Measurements from ENCODE around the gene CACFD1. TPM values are rescaled to one million over a fixed set of nuclear protein-coding genes. Genes with fewer than 3 reads are reported as not detected.
A peak's percentile ranks its signal among the peaks of the same experiment; 100 is the strongest.

CACFD1 gene
- polyA plus RNA-seq, 3 donors: 36.5 to 41.9 (median 38.4) TPM

DNA sequence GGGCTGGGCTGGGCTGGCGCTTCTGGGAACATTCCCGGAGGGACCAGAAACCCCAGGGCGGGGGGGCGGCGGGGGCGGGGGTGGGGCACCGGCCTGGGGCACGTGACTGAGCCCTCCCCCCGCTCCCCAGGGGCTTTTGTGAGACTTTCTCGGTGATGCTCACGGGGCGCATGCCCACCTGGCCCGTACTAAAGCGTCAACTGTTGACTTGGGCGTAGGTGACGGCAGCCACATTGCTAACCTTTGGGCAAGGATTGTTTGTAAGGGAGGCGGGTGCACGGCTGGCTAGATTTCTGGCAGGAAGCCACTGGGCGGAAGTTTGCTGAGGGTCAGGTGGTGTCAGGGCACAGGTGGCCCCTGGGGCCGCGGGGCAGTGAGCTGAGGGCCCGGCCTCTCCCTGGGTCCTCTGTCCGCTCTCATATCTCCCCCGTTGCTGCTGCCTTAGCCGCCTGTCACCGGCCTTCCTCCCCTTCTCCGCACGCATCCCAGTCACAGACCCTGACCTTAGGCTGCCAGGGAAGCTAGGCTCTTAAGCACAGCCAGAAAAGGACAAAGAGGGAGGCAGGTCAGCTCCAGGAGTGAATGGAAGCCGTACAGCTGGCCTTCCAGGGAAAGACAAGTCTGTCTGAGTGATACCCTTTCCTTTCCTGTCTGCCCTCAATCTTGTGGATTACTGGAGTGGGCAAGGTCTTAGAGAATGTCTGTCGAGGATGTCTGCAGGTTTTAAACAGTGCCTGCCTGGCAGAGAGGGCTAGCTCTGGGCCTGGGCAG is 812 bp downstream of the CACFD1 start:
- peak; percentile 40 for DNase-seq

DNA sequence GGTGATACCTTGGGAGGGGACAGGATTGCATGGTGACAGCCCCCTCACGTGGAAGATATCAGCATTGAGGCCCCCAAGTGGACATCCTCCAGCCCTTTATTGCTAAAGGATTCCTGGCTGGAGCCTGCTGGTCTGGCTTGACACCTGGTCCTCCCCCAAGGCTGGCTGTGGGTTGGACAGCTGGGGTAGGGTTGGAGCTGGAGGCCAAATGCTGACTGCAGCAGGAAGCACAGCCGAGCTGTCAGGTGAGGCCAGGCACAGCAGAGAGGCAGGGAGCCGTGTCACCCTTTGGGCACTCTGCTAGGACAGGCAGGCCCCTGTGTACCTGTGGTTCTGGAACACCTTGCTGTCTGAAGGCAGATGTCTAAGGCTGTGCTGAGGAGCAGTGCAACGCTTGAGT is 2.2 kb downstream of the CACFD1 start:
- no peak for DNase-seq

- DNase-seq: no peak
Measured at GRCh38 chr9:133463234-133463863, 3.6 kb downstream of the CACFD1 start.

- DNase-seq: no peak
Measured at GRCh38 chr9:133463864-133464615, 4.3 kb downstream of the CACFD1 start.

- no peak for DNase-seq
Measured at GRCh38 chr9:133464638-133465037, 4.9 kb downstream of the CACFD1 start.

GRCh38 chr9:133465984-133466383 is 6.2 kb downstream of the CACFD1 start:
- DNase-seq: no peak

GRCh38 chr9:133467101-133467500 is 7.3 kb downstream of the CACFD1 start:
- no peak for DNase-seq

GRCh38 chr9:133468374-133468773 is 8.6 kb downstream of the CACFD1 start:
- no peak for DNase-seq

GRCh38 chr9:133468777-133469421 is 9.1 kb downstream of the CACFD1 start:
- no peak for DNase-seq

- DNase-seq: no peak
Measured at GRCh38 chr9:133470427-133470924, 10.7 kb downstream of the CACFD1 start.

DNA sequence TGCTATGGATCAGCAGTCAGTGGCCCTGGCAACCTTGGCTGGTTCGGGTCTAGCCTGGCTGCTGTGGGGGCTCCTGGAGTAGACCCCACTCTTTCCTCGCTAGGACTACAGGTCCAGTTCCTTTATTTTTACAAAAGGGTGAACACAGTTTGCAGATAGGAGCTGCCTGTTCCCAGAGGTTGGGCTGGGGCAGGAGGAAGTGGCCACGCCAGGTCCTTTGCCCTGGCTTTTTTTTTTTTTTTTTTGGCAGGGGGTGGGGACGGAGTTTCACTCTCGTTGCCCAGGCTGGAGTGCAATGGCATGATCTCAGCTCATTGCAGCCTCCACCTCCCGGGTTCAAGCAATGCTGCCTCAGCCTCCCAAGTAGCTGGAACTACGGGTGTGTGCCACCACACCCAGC is 11.2 kb downstream of the CACFD1 start:
- no peak for DNase-seq

- no peak for DNase-seq
Measured at GRCh38 chr9:133471551-133472276, 11.9 kb downstream of the CACFD1 start.

GRCh38 chr9:133472277-133472645 is 12.5 kb downstream of the CACFD1 start:
- DNase-seq: no peak

- DNase-seq: no peak
Measured at GRCh38 chr9:133472753-133473378, 13.1 kb downstream of the CACFD1 start.

DNA sequence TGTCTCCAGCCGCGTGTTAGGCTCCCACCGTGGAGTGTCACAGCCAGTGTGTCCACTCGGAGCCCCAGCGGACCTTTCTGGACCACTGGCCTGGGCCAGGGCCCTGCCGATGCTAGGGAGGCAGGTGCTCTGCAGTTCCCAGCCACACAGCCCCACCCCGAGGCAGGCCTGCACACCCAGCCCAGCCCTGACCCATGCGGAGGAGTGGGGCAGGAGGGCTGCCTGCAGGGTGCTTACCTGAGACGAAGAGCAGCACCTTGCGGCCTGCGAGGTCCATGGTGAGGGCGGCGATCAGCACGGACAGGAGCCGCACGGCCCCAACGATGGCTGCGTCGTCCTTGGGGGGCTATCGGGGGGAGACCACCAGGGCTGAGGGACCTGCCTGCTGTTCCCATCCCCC is 14.0 kb downstream of the CACFD1 start:
- no peak for DNase-seq

DNA sequence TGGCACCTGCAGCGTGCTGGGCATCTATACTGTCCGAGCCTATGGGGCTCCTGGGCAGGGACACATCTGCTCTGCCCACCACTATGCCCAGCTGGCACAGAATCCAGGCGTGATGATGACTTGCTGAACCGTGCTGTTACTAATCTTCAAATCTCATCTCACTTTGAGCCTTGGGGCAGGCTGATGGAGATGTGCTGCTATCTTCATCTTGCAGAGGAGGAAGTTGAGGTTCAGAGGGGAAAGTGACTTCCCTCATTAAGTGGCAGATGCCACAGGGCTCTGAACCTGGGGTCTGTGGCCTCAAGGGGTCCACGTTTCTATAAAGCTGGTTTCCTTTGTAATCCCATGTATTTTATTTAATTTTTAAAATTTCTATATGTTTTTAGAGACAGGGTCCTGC is 14.4 kb downstream of the CACFD1 start:
- no peak for DNase-seq

GRCh38 chr9:133474853-133475252 is 15.1 kb downstream of the CACFD1 start:
- DNase-seq: no peak

DNA sequence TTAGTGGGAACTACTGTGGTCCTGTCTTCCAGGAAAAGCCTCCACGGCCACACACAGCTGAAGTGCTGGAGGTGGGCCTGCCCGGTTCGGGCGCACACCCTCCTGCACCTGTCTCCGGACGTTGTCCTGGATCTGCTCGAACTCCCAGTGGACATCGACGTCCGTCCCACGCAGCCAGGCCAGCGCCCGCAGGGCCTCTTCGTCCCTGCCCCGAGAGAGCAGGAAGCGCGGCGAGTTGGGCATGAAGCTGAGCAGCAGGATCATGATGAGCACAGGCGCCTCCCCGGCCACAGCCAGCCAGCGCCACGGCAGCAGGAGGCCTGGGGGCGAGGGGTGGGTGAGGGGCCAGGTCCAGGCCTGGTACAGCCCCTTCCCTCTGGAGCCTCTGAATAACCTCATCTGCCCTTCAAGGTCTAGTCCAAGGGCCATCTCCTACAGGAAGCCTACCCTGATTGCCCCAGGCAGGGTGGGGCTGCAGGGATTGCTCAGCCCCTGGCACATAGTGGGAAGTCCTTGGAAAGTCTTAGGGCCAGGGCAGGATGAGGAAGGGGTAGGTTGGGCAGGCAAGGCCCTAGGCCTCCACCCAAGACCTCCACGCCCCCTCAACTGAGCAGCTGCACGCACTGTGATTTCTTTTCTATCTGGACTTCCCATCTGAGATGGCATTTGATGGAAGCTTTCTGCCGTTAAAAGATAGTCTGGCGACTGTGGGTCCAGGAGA is 15.7 kb downstream of the CACFD1 start:
- no peak for DNase-seq

GRCh38 chr9:133476036-133476931 is 16.5 kb downstream of the CACFD1 start:
- no peak for DNase-seq

Data from renal pelvis (tissue), 4 donors.